Stimulated activated CD4-positive, alpha-beta T cell treated with anti-CD3 and anti-CD28 coated beads, Interleukin-4, amount 100 ng/mL, for 1 hour (primary cell): ENCODE results near the gene PHLDA2.

Experiments used
- DNase-seq: peaks from one replicate; pipeline ENCODE4 v3.0.0-alpha.2; 2020

The PHLDA2 gene

GRCh38 chr11:2892215-2892966, 36.8 kb downstream of the PHLDA2 start:
- DNase-seq, result peak; percentile 68

- no peak for DNase-seq
Observed at GRCh38 chr11:2891326-2892214, 37.6 kb downstream of the PHLDA2 start.

GRCh38 chr11:2890466-2891294, 38.5 kb downstream of the PHLDA2 start:
- no peak for DNase-seq

GRCh38 chr11:2889362-2890273, 39.6 kb downstream of the PHLDA2 start:
- DNase-seq, result no peak

GRCh38 chr11:2888266-2888968, 40.8 kb downstream of the PHLDA2 start:
- peak; percentile 89 for DNase-seq

GRCh38 chr11:2887515-2888195, 41.6 kb downstream of the PHLDA2 start:
- DNase-seq, result no peak

GRCh38 chr11:2886936-2887335, 42.3 kb downstream of the PHLDA2 start:
- DNase-seq, result no peak

- DNase-seq, result peak; percentile 33
Observed at GRCh38 chr11:2886191-2886894, 42.9 kb downstream of the PHLDA2 start.

GRCh38 chr11:2885678-2886081, 43.5 kb downstream of the PHLDA2 start, which contains the start of gene CDKN1C:
TSS of gene CDKN1C (minus strand) at chr11:2885775. CDS start at chr11:2885456, 319 bp downstream.
- DNase-seq, result peak; percentile 78

- DNase-seq, result peak; percentile 30
Observed at GRCh38 chr11:2885017-2885677, 44.1 kb downstream of the PHLDA2 start.

GRCh38 chr11:2883979-2884815, 45.0 kb downstream of the PHLDA2 start:
- no peak for DNase-seq

GRCh38 chr11:2883640-2883978, 45.6 kb downstream of the PHLDA2 start:
- DNase-seq, result no peak

- no peak for DNase-seq
Observed at GRCh38 chr11:2882396-2883110, 46.7 kb downstream of the PHLDA2 start.

- DNase-seq, result no peak
Observed at GRCh38 chr11:2881981-2882375, 47.2 kb downstream of the PHLDA2 start.

GRCh38 chr11:2881076-2881980, 47.9 kb downstream of the PHLDA2 start:
- DNase-seq, result no peak

GRCh38 chr11:2880646-2881045, 48.6 kb downstream of the PHLDA2 start:
- DNase-seq, result no peak

- no peak for DNase-seq
Observed at GRCh38 chr11:2878782-2879181, 50.4 kb downstream of the PHLDA2 start.
